HepG2 (cell line): Measurements from ENCODE around the gene SIX5. TPM values are rescaled to one million over a fixed set of nuclear protein-coding genes. Genes with fewer than 3 reads are reported as not detected.
A peak's percentile ranks its signal among the peaks of the same experiment; 100 is the strongest.

ENCODE experiments used
- ARID4A ChIP-seq: sonication (generic); formaldehyde crosslinking; IDR thresholded peaks from 2 replicates; pipeline ENCODE4 v1.5.0; 2020; ENCODE audit warnings: mild to moderate bottlenecking, missing genetic modification reagents, borderline replicate concordance
- THAP11 ChIP-seq: IDR thresholded peaks from 2 replicates; pipeline ENCODE4 v1.6.1; 2016; ENCODE audit warnings: missing biosample characterization, missing genetic modification reagents
- ZBTB10 ChIP-seq: sonication (generic); formaldehyde crosslinking; IDR thresholded peaks from 2 replicates; pipeline ENCODE4 v1.4.0; 2020; ENCODE audit warnings: missing genetic modification reagents, borderline replicate concordance
- ZNF180 ChIP-seq: sonication (generic); formaldehyde crosslinking; IDR thresholded peaks from 2 replicates; pipeline ENCODE4 v1.4.0; 2020; ENCODE audit warnings: low read depth, missing genetic modification reagents, borderline replicate concordance
- polyA plus RNA-seq, 8 experiments: library from polyadenylated mRNA; depleted of rRNA in 3 of 8; stranded (reverse) in 7 of 8; unstranded in 1 of 8; fragments of >200 nt; fragmentation: Illumina TruSeq in 4 of 8; extraction: Trizol in 4 of 8; gene quantifications; 2 replicates each; pipeline versions ENCODE4 v1.2.1 to v1.2.3, GENCODE V29; 2011 to 2016; ENCODE audit warnings: low read depth in 4 of 8, missing spikeins in 1 of 8, mixed read lengths in 1 of 8; ENCODE audit not compliant: insufficient read depth in 1 of 8
- total RNA-seq, 5 experiments: library from RNA; depleted of rRNA; stranded (reverse); fragments of >200 nt; fragmentation: Illumina TruSeq; extraction: Trizol; gene quantifications; 2 replicates each; pipeline ENCODE4 v1.2.3, GENCODE V29; 2016; ENCODE audit warnings: low read depth in 1 of 5

Gene SIX5
- total and polyA plus RNA-seq, 2 of the 13 experiments (the other 11 are each of a cell fraction or from before 2014, with no cell fraction given), result 7.7 to 10.5 TPM

GRCh38 chr19:45717131-45717982, 51.7 kb downstream of the SIX5 start (continued):
- peak; percentile 91 for TF ChIP-seq ARID4A (CRISPR knock-in tag)
- peak; percentile 92 for TF ChIP-seq THAP11 (CRISPR knock-in tag)
- TF ChIP-seq ZBTB10 (CRISPR knock-in tag), result no peak; the same call in 1 of the 2 replicates
- TF ChIP-seq ZNF180, result no peak
- TF ChIP-seq, all 625 proteins: peak for 261
